ENCODE measurements around the gene INTS3. TPM values are rescaled to one million over a fixed set of nuclear protein-coding genes. Genes with fewer than 3 reads are reported as not detected.

The INTS3 gene
- polyA plus RNA-seq, 1 donor from 2014 or later, result 29.9 TPM

DNA sequence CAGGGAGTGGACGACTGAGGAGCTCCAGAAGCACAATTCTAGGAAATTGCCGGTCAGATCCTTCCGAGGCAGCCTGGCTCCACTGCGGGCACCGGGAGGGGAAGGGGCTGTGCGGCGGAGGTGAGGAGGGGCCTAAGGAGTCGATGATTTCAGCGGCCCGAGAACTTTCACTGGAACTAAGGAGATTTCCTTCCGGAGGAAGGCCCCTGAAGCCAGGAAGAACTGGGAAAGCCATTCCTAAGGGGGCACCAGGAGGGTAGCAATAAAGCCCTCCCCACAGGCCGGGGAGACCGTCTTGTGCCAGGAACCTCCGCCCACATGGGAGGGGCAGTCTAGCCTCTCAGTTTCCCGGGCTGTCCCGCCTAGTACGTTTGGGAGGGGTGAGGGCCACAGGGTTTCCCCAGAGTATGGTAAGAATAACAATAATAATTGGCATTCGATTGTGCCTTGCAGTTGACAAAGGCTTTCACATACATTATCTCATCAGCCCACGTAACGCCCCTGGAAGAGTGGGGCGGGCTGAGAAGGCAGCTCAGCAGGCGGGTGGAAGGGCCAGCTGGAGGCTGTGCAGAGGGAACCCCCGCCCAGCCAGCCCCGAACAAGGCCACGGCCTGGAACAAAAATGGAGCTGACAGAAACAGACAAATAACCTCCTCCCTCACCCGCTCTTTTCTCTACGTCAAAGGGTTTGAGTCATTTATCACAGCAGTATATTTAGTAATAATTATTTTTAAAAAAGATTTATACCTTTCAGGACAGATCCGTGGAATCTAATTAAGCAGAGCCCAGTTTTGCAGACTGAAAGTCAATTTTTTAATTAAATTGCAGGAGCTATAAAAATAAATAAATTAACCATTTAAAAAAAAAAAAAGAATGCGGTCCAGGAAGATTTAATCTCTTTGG is 29.6 kb upstream of the INTS3 start:
- Histone ChIP-seq H3K27ac (ENCODE audit: low read length) (no peak overlapping the region), H4K20me1 (ENCODE audit: insufficient read depth) (no peaks in the 10 kb centered on the region), H3K4me2 (ENCODE audit: low read length) (no peak overlapping the region)

DNA sequence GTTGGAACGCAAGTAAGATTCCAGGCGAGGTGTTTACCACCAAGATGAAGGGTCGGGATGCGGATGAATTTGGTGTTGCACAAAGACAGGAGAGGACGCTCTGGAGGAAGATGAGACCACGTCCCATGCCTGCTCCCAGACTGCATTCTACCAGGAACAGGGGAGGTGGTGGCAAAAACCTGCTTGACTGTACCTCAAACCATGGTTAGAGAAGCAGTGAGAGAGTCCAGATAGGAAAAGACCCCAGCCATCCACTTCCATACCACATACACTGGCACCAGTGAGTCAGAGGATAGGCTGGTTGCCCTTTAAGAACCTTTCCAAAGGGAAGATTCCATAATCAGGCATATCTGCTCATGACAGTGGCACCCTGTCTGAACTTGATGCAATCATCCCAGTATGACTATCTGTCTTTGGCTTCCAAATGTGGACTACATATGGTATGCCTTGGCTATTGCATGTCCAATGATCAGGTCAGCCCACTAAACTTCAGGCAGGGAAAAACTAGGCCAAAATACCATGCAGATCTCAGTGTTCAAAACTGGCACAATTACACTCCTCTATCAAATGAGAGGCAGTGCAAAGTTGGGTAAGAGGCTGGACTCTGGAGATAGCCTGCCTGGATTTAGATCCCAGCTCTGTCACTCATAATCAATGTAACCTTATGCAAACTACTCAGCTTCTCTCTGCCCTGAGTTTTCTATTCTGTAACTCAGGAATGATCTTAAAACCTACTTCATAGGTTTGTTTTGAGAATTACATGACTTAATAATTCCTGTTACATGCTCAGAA is 28.7 kb upstream of the INTS3 start:
- H3K9me2 ChIP-seq (ENCODE audit: insufficient read depth, low read length), result no peaks in the 10 kb centered on the region
- no peak overlapping the region for H3K9ac ChIP-seq (ENCODE audit: low read length)
- no peaks in the 10 kb centered on the region for H3F3A ChIP-seq (ENCODE audit: insufficient read depth, low read length, poor library complexity, severe bottlenecking)
- H3K79me2 ChIP-seq (replicated peaks; ENCODE audit: insufficient read depth, low read length), result no peaks in the 10 kb centered on the region
- H3K9me3 ChIP-seq (ENCODE audit: low read length), result no peaks in the 10 kb centered on the region
- H3K27me3 ChIP-seq (ENCODE audit: insufficient read depth, low read depth, low read length), result no peaks in the 10 kb centered on the region
- H3K4me3 ChIP-seq (ENCODE audit: low read length), result no peak overlapping the region
- no peaks in the 10 kb centered on the region for H3K36me3 ChIP-seq (ENCODE audit: insufficient read depth, low read length)
- no peak overlapping the region for H2AFZ ChIP-seq (ENCODE audit: low read depth, low read length)
- no peak overlapping the region for H3K27ac ChIP-seq (ENCODE audit: low read length)
- no peak overlapping the region for H3K4me2 ChIP-seq (ENCODE audit: low read length)
- H4K20me1 ChIP-seq (ENCODE audit: insufficient read depth), result no peaks in the 10 kb centered on the region
- TF ChIP-seq, protein P1, sequence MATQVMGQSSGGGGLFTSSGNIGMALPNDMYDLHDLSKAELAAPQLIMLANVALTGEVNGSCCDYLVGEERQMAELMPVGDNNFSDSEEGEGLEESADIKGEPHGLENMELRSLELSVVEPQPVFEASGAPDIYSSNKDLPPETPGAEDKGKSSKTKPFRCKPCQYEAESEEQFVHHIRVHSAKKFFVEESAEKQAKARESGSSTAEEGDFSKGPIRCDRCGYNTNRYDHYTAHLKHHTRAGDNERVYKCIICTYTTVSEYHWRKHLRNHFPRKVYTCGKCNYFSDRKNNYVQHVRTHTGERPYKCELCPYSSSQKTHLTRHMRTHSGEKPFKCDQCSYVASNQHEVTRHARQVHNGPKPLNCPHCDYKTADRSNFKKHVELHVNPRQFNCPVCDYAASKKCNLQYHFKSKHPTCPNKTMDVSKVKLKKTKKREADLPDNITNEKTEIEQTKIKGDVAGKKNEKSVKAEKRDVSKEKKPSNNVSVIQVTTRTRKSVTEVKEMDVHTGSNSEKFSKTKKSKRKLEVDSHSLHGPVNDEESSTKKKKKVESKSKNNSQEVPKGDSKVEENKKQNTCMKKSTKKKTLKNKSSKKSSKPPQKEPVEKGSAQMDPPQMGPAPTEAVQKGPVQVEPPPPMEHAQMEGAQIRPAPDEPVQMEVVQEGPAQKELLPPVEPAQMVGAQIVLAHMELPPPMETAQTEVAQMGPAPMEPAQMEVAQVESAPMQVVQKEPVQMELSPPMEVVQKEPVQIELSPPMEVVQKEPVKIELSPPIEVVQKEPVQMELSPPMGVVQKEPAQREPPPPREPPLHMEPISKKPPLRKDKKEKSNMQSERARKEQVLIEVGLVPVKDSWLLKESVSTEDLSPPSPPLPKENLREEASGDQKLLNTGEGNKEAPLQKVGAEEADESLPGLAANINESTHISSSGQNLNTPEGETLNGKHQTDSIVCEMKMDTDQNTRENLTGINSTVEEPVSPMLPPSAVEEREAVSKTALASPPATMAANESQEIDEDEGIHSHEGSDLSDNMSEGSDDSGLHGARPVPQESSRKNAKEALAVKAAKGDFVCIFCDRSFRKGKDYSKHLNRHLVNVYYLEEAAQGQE (IDR thresholded peaks at IDR 0.05; ENCODE audit: borderline replicate concordance), result no peak
- TF ChIP-seq, protein P2, sequence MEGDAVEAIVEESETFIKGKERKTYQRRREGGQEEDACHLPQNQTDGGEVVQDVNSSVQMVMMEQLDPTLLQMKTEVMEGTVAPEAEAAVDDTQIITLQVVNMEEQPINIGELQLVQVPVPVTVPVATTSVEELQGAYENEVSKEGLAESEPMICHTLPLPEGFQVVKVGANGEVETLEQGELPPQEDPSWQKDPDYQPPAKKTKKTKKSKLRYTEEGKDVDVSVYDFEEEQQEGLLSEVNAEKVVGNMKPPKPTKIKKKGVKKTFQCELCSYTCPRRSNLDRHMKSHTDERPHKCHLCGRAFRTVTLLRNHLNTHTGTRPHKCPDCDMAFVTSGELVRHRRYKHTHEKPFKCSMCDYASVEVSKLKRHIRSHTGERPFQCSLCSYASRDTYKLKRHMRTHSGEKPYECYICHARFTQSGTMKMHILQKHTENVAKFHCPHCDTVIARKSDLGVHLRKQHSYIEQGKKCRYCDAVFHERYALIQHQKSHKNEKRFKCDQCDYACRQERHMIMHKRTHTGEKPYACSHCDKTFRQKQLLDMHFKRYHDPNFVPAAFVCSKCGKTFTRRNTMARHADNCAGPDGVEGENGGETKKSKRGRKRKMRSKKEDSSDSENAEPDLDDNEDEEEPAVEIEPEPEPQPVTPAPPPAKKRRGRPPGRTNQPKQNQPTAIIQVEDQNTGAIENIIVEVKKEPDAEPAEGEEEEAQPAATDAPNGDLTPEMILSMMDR (IDR thresholded peaks at IDR 0.05; ENCODE audit: poor library complexity, severe bottlenecking), result no peak
- TF ChIP-seq SMC3 (conservative IDR thresholded peaks at IDR 0.05; ENCODE audit: poor library complexity) (no peak), TAF1 (IDR thresholded peaks at IDR 0.05; ENCODE audit: low read depth) (no peak), EP300 (conservative IDR thresholded peaks at IDR 0.05; ENCODE audit: poor library complexity, severe bottlenecking) (no peak), EZH2 (IDR thresholded peaks at IDR 0.05; ENCODE audit: borderline replicate concordance, insufficient read depth, low read length, poor library complexity, severe bottlenecking) (no peak), POLR2AphosphoS5 (IDR thresholded peaks at IDR 0.05) (no peak)

More for the DNA sequence above, 29.6 kb upstream of the INTS3 start:
- Histone ChIP-seq H3K36me3 (ENCODE audit: insufficient read depth, low read length) (no peaks in the 10 kb centered on the region), H3F3A (ENCODE audit: insufficient read depth, low read length, poor library complexity, severe bottlenecking) (no peaks in the 10 kb centered on the region), H3K4me3 (ENCODE audit: low read length) (no peak overlapping the region), H3K9ac (ENCODE audit: low read length) (no peak overlapping the region), H2AFZ (ENCODE audit: low read depth, low read length) (no peak overlapping the region), H3K9me3 (ENCODE audit: low read length) (no peaks in the 10 kb centered on the region), H3K9me2 (ENCODE audit: insufficient read depth, low read length) (no peaks in the 10 kb centered on the region), H3K79me2 (replicated peaks; ENCODE audit: insufficient read depth, low read length) (no peaks in the 10 kb centered on the region), H3K27me3 (ENCODE audit: insufficient read depth, low read depth, low read length) (no peaks in the 10 kb centered on the region)
- TF ChIP-seq RAD21 (conservative IDR thresholded peaks at IDR 0.05) (no peak), TAF1 (IDR thresholded peaks at IDR 0.05; ENCODE audit: low read depth) (no peak), POLR2AphosphoS5 (IDR thresholded peaks at IDR 0.05) (no peak), MXI1 (conservative IDR thresholded peaks at IDR 0.05; ENCODE audit: poor library complexity, severe bottlenecking) (no peak), SMC3 (conservative IDR thresholded peaks at IDR 0.05; ENCODE audit: poor library complexity) (no peak), EZH2 (IDR thresholded peaks at IDR 0.05; ENCODE audit: borderline replicate concordance, insufficient read depth, low read length, poor library complexity, severe bottlenecking) (no peak), EP300 (conservative IDR thresholded peaks at IDR 0.05; ENCODE audit: poor library complexity, severe bottlenecking) (no peak)
- TF ChIP-seq, protein P1 (IDR thresholded peaks at IDR 0.05; ENCODE audit: borderline replicate concordance), result no peak
- TF ChIP-seq, protein P2 (IDR thresholded peaks at IDR 0.05; ENCODE audit: poor library complexity, severe bottlenecking), result no peak
